Measurements from ENCODE around the gene C4BPB. TPM values are rescaled to one million over a fixed set of nuclear protein-coding genes. Genes with fewer than 3 reads are reported as not detected.

C4BPB gene
- total RNA-seq, 1 donor from 2014 or later: 0.36 TPM

DNA sequence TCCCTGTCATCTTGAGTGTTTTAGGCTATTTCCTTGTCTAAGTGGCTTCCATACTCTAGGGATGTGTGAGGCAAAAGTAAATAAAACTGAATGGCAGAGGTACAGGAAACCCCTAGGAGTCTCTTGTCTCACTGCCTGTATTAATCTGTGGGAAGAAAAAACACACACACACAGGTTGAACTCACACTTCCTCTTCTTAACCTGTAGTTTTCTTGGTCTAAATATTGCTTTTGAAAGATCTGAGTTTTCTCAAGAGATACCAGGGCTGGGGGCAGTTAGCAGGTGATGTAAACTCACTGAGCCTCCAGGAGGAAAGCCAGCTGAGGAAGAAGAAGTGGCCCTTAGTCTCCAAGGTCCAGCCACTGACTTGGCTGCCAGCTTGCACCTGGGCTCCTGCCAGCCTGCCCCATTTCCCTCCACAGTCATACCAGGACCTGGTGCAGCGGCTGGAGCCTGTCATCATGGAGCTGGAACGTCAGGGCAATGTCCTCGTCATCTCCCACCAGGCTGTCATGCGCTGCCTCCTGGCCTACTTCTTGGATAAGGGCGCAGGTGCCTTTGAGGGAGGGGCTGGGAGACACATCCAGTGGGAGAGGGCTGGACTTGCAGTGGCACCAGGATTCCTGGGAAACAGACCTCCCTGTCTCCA lies 18.7 kb upstream of the C4BPB start:
- H3K36me3 Mint-ChIP-seq: peaks cover 33% of the 10 kb centered on the region
- H3K27me3 Mint-ChIP-seq: no peaks in the 10 kb centered on the region

DNA sequence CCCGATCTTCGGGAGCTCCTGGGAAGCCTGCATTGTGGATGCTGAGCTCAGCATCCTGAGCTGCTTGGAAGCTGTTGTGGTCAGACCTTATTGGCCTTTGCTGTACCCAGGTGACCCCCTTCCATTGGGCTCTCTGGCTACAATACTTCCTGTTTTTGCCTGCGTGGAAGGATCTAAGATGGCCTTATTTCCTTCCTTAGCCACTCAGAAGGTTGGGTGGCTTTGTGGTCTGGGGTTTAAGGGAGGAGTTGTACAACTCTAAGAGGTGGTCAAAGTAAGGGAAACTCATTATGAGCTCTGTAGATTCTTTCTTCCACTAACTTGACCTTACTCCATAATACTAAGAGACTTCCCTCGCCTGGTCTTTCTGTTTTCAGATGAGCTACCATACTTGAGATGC lies 17.8 kb upstream of the C4BPB start:
- H3K27ac Mint-ChIP-seq: no peak overlapping the region
- no peak overlapping the region for H3K4me3 Mint-ChIP-seq
- TF ChIP-seq, protein P1, sequence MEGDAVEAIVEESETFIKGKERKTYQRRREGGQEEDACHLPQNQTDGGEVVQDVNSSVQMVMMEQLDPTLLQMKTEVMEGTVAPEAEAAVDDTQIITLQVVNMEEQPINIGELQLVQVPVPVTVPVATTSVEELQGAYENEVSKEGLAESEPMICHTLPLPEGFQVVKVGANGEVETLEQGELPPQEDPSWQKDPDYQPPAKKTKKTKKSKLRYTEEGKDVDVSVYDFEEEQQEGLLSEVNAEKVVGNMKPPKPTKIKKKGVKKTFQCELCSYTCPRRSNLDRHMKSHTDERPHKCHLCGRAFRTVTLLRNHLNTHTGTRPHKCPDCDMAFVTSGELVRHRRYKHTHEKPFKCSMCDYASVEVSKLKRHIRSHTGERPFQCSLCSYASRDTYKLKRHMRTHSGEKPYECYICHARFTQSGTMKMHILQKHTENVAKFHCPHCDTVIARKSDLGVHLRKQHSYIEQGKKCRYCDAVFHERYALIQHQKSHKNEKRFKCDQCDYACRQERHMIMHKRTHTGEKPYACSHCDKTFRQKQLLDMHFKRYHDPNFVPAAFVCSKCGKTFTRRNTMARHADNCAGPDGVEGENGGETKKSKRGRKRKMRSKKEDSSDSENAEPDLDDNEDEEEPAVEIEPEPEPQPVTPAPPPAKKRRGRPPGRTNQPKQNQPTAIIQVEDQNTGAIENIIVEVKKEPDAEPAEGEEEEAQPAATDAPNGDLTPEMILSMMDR (conservative IDR thresholded peaks at IDR 0.05): no peak
- H3K4me1 Mint-ChIP-seq (ENCODE audit: unreplicated experiment): peaks cover 10% of the 10 kb centered on the region
- DNase-seq (ENCODE audit: extremely low spot score, unreplicated experiment): no peak
- peaks cover 33% of the 10 kb centered on the region for H3K36me3 Mint-ChIP-seq
- H3K27me3 Mint-ChIP-seq: no peaks in the 10 kb centered on the region
- H3K9me3 Mint-ChIP-seq: no peaks in the 10 kb centered on the region

More for the DNA sequence above, 18.7 kb upstream of the C4BPB start:
- DNase-seq (ENCODE audit: extremely low spot score, unreplicated experiment): no peak
- peaks cover 10% of the 10 kb centered on the region for H3K4me1 Mint-ChIP-seq (ENCODE audit: unreplicated experiment)
- no peak overlapping the region for H3K27ac Mint-ChIP-seq
- H3K9me3 Mint-ChIP-seq: no peaks in the 10 kb centered on the region
- H3K4me3 Mint-ChIP-seq: no peak overlapping the region
- TF ChIP-seq, protein P1 (conservative IDR thresholded peaks at IDR 0.05): no peak

DNA sequence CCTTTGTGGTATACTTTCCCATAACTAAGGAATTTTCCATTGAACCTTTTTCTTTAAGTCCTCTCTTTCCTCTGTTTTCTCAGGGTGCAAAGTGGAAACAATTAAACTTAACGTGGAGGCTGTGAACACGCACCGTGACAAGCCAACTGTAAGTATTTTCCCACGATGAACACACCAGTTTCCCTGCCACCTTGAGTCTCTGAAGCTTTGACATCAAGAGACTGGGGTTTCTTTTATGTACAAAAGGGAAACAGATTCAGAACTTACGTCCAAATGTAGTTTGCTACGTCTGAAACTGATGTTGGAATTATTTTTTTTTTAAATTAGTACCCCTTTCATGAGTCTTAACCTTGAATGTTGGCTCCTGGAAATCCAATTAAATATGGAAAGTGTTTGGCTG lies 17.2 kb upstream of the C4BPB start:
- peaks cover 33% of the 10 kb centered on the region for H3K36me3 Mint-ChIP-seq
- H3K27me3 Mint-ChIP-seq: no peaks in the 10 kb centered on the region
- TF ChIP-seq, protein P1 (conservative IDR thresholded peaks at IDR 0.05): no peak

DNA sequence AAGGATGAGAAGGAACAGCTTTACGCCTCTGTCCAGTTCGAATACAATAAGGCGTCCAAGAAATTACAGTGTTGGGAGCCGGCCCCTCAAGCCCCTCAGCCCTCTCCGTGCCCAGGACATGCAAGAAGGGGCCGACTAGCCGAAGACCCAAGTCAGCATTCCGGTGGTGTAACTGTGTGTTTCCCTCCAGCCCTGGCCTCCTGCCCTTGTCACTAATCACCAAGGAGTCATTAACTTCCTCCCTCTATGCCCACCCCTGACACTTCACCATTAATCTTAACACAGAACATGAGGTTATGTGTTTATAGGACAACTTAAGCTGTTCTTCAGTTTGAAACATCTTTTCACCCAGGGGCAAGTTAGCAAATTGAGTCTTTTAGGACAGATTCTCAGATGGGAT lies 16.4 kb upstream of the C4BPB start:
- TF ChIP-seq, protein P1 (conservative IDR thresholded peaks at IDR 0.05): no peak

More for the DNA sequence above, 17.2 kb upstream of the C4BPB start:
- no peak overlapping the region for H3K4me3 Mint-ChIP-seq
- H3K27ac Mint-ChIP-seq: no peak overlapping the region
- DNase-seq (ENCODE audit: extremely low spot score, unreplicated experiment): no peak
- peaks cover 10% of the 10 kb centered on the region for H3K4me1 Mint-ChIP-seq (ENCODE audit: unreplicated experiment)
- no peaks in the 10 kb centered on the region for H3K9me3 Mint-ChIP-seq

DNA sequence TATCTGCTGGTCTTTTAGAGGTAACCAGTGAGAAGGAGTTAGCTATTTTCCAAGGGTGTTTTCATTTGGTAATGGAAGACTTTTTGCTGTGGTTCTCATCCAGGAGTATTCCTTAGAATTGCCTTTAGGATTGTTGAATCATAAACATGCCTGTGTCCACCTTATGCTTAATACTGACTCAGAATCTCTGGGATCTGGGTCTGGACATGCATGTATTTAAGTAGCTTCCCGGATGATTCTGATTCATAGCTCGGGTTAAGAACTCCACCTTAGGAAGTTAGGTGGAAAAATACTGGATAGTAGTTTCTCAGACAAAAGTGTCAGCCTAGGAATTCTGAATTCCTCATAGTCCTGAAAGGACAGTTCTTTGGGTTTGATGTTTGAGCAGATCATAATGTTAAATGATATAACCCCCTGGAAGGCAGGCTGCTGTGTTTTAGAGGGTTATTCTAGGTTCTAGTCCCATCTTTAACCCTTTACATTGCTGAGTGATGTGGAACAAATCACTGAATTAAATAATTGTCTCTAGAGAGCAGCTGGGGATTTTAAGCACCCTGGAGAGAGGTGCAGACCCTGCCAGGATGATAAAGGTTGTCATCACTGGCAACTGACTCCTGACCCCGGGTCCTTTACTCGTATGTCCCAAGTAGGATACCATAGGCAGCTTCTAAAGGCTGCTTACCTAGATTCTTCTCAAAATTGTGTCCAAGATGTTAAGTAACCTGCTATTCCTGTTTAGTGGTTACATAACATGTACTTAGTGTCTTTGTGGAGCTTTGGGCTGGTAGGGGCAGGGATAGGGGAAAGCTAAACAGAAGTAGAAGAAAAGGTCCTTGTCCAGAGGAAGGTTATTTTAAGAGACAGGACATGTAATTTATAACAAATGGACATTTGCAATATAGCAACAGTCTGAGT lies 14.5 kb upstream of the C4BPB start:
- no peaks in the 10 kb centered on the region for H3K9me3 Mint-ChIP-seq
- peaks cover 10% of the 10 kb centered on the region for H3K4me1 Mint-ChIP-seq (ENCODE audit: unreplicated experiment)
- TF ChIP-seq, protein P1 (conservative IDR thresholded peaks at IDR 0.05): no peak
- H3K4me3 Mint-ChIP-seq: no peak overlapping the region
- no peaks in the 10 kb centered on the region for H3K27me3 Mint-ChIP-seq
- DNase-seq (ENCODE audit: extremely low spot score, unreplicated experiment): no peak
- peaks cover 22% of the 10 kb centered on the region for H3K36me3 Mint-ChIP-seq
- H3K27ac Mint-ChIP-seq: peak overlapping the region; percentile 21

More for the DNA sequence above, 16.4 kb upstream of the C4BPB start:
- no peak for DNase-seq (ENCODE audit: extremely low spot score, unreplicated experiment)
- no peak overlapping the region for H3K4me3 Mint-ChIP-seq
- peaks cover 7% of the 10 kb centered on the region for H3K4me1 Mint-ChIP-seq (ENCODE audit: unreplicated experiment)
- H3K27me3 Mint-ChIP-seq: no peaks in the 10 kb centered on the region
- H3K27ac Mint-ChIP-seq: no peak overlapping the region
- H3K9me3 Mint-ChIP-seq: no peaks in the 10 kb centered on the region
- peaks cover 29% of the 10 kb centered on the region for H3K36me3 Mint-ChIP-seq

Data from type B pancreatic cell (in vitro differentiated cells).